BJ (cell line): Measurements from ENCODE around the gene SEPTIN1. TPM values are rescaled to one million over a fixed set of nuclear protein-coding genes. Genes with fewer than 3 reads are reported as not detected.

Experiments used
- CTCF ChIA-PET: fragments of 350-600 bp; formaldehyde crosslinking; extraction: SDS; loops from one replicate; lab custom pipeline; 2021; ENCODE audit warnings: antibody characterized with exemption, inconsistent platforms; lab: Yijun Ruan, JAX
- POLR2A ChIA-PET: fragments of 300-600 bp; sonication (Branson Sonifier 250); formaldehyde crosslinking; extraction: SDS; loops from one replicate; lab custom pipeline; 2021; ENCODE audit warnings: antibody characterized with exemption; lab: Charles Lee
- DNase-seq: peaks from one replicate; pipeline ENCODE4 v3.0.0-alpha.2; 2011; ENCODE audit warnings: low read depth
- H3K27me3 ChIP-seq: 2 replicates; pipeline ENCODE4 v1.6.0; 2011; ENCODE audit warnings: low read length; ENCODE audit not compliant: control insufficient read depth, insufficient read depth
- H3K36me3 ChIP-seq: 2 replicates; pipeline ENCODE4 v1.5.1; 2011; ENCODE audit warnings: low read length; ENCODE audit not compliant: control insufficient read depth, insufficient read depth
- H3K4me3 ChIP-seq: 2 replicates; pipeline ENCODE4 v1.5.1; 2011; ENCODE audit warnings: low read depth, mild to moderate bottlenecking, control low read depth, low read length
- CTCF ChIP-seq: IDR thresholded peaks from 2 replicates; pipeline ENCODE4 v1.5.1; 2011; ENCODE audit warnings: low read depth, mild to moderate bottlenecking, control low read depth, inconsistent platforms, low read length, moderate library complexity; ENCODE audit not compliant: insufficient read depth
- polyA plus RNA-seq: library from polyadenylated mRNA; depleted of rRNA; stranded (reverse); fragments of >200 nt; gene quantifications from 2 replicates; pipeline ENCODE4 v1.2.3, GENCODE V29; 2011

Gene SEPTIN1
- polyA plus RNA-seq, 1 experiment, result 0.17 TPM

GRCh38 chr16:30368122-30368791 lies 14.1 kb downstream of the SEPTIN1 start:
- TF ChIP-seq CTCF, result no peak
- no peak for DNase-seq
- CTCF ChIA-PET, result interaction anchor here (0.8 to 1.2 kb wide), 5 partner anchors 10 to 329 kb away, joined by 3 to 6 read pairs (median 3); partner anchors contain the start of gene ZNF771
- Histone ChIP-seq H3K4me3 (peak overlapping the region; percentile 85), H3K27me3 (no peaks in the 10 kb centered on the region), H3K36me3 (peaks cover 8% of the 10 kb centered on the region)
- POLR2A ChIA-PET, result no interaction called here

- ChIA-PET CTCF (interaction anchor here (1.0 kb wide), 1 partner anchor 9 kb away, joined by 6 read pairs; no protein-coding TSS in a partner anchor), POLR2A (no interaction called here)
- DNase-seq, result no peak
- Histone ChIP-seq H3K4me3 (peak overlapping the region; percentile 85), H3K36me3 (peaks cover 11% of the 10 kb centered on the region), H3K27me3 (no peaks in the 10 kb centered on the region)
- TF ChIP-seq CTCF, result no peak
Observed at GRCh38 chr16:30367349-30368009, 14.9 kb downstream of the SEPTIN1 start.

- CTCF ChIA-PET, result no interaction called here
- H3K4me3 ChIP-seq, result no peak overlapping the region
- POLR2A ChIA-PET, result no interaction called here
- peaks cover 11% of the 10 kb centered on the region for H3K36me3 ChIP-seq
- no peak for TF ChIP-seq CTCF
- no peaks in the 10 kb centered on the region for H3K27me3 ChIP-seq
- DNase-seq, result no peak
Observed at GRCh38 chr16:30366511-30366910, 15.8 kb downstream of the SEPTIN1 start.

- TF ChIP-seq CTCF, result no peak
- no peak for DNase-seq
- Histone ChIP-seq H3K4me3 (no peak overlapping the region), H3K27me3 (no peaks in the 10 kb centered on the region), H3K36me3 (peaks cover 11% of the 10 kb centered on the region)
- ChIA-PET CTCF (interaction anchor here (0.8 to 1.3 kb wide), 2 partner anchors 9 to 10 kb away, joined by 3 read pairs; partner anchors contain the start of gene CD2BP2), POLR2A (no interaction called here)
Observed at GRCh38 chr16:30365200-30365599, 17.2 kb downstream of the SEPTIN1 start.

GRCh38 chr16:30361180-30361579 lies 21.2 kb downstream of the SEPTIN1 start:
- Histone ChIP-seq H3K27me3 (no peaks in the 10 kb centered on the region), H3K4me3 (no peak overlapping the region), H3K36me3 (peaks cover 29% of the 10 kb centered on the region)
- TF ChIP-seq CTCF, result no peak
- DNase-seq, result no peak
- CTCF ChIA-PET, result interaction anchor here (0.9 kb wide), 1 partner anchor 10 kb away, joined by 3 read pairs; no protein-coding TSS in a partner anchor
- POLR2A ChIA-PET, result no interaction called here
